Amygdala (tissue), 56 donors: ENCODE results near the gene ATXN7L3.
"Not testable (repeated sequence)": the region's sequence is repeated elsewhere in the genome, so short reads cannot be mapped to it uniquely, and the experiment has no call there.

Source experiments
- DNase-seq, 56 donors: peaks; one replicate each; lab custom pipeline; 2025; lab: John Stamatoyannopoulos, UW

ATXN7L3 gene

DNA sequence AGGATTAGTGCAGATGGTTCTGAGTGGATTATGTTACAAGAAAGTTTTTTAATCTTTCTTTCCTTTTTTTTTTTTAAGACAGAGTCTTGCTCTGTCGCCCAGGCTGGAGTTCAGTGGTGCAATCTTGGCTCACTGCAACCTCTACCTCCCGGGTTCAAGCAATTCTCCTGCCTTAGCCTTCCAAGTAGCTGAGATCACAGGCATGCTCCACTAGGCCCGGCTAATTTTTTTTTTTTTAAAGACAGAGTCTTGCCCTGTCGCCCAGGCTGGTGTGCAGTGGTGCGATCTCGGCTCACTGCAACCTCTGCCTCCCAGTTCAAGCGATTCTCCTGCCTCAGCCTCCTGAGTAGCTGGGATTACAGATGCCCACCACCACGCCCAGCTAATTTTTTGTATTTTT, 55.8 kb downstream of the ATXN7L3 start:
- not testable (repeated sequence) for DNase-seq
